Epithelial cell of esophagus (primary cell): Measurements from ENCODE around the gene YEATS2.
"Not testable (repeated sequence)": the region's sequence is repeated elsewhere in the genome, so short reads cannot be mapped to it uniquely, and the experiment has no call there.

Experiments used
- DNase-seq: peaks from one replicate; pipeline ENCODE4 v3.0.0; 2010; ENCODE audit warnings: low read depth
- H3K4me3 ChIP-seq: 2 replicates; pipeline ENCODE4 v1.5.1; 2011; ENCODE audit warnings: mild to moderate bottlenecking, low read length, control low read depth
- TF ChIP-seq, protein P1 (sequence below): IDR thresholded peaks from 2 replicates; pipeline ENCODE4 v1.5.1; 2011; ENCODE audit warnings: low read depth, mild to moderate bottlenecking, low read length, control low read depth, inconsistent platforms; ENCODE audit not compliant: insufficient read depth; ENCODE audit errors: missing control alignments

Gene YEATS2

DNA sequence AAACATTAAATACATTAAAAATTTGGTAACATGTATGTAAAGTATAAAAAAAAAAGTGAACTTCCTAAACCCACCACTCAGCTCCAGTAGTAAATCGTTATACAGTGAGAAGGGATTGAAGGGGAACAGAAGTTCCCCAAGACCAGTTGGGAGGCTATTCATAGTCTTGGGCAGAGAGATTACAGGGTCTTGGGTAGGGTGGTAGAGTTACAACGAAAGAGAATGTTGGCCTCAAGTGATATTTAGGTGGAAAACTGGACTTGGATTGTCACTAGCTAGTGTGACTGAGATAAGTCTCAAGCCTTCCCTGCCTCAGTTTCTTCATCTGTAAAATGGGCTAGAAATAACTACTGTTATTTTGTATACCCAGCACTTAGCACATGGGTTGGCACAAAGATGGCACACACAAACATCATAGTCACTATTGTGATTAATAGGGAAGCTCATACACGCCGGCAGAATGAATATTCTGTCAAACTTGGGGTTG is 431 bp upstream of the YEATS2 start:
- TF ChIP-seq, protein P1, sequence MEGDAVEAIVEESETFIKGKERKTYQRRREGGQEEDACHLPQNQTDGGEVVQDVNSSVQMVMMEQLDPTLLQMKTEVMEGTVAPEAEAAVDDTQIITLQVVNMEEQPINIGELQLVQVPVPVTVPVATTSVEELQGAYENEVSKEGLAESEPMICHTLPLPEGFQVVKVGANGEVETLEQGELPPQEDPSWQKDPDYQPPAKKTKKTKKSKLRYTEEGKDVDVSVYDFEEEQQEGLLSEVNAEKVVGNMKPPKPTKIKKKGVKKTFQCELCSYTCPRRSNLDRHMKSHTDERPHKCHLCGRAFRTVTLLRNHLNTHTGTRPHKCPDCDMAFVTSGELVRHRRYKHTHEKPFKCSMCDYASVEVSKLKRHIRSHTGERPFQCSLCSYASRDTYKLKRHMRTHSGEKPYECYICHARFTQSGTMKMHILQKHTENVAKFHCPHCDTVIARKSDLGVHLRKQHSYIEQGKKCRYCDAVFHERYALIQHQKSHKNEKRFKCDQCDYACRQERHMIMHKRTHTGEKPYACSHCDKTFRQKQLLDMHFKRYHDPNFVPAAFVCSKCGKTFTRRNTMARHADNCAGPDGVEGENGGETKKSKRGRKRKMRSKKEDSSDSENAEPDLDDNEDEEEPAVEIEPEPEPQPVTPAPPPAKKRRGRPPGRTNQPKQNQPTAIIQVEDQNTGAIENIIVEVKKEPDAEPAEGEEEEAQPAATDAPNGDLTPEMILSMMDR, result no peak
- no peak for DNase-seq
- peak overlapping the region; percentile 94 for H3K4me3 ChIP-seq

DNA sequence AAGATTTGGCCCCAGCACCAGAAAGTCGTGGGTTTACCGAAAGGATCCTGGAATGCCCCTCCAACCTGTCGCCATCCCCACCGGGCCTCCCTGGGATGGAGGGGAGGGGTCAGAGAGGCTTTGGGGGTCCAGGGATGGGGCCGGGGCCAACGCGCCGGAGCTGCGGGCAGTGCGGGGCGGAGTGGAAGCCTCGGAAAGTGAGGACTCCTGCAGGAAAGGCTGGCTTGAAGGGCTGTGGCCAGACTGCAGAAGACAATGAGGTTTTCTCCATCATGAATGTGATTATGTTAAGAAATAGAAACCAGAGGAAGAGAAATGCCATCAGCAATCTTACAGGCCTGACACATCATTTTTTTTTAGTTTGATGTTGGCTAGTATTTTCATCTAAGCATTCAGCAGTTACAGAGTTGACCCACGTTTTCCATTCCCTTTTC is 738 bp downstream of the YEATS2 start:
- TF ChIP-seq, protein P1, result no peak
- peak overlapping the region; percentile 94 for H3K4me3 ChIP-seq
- DNase-seq, result peak; percentile 39

DNA sequence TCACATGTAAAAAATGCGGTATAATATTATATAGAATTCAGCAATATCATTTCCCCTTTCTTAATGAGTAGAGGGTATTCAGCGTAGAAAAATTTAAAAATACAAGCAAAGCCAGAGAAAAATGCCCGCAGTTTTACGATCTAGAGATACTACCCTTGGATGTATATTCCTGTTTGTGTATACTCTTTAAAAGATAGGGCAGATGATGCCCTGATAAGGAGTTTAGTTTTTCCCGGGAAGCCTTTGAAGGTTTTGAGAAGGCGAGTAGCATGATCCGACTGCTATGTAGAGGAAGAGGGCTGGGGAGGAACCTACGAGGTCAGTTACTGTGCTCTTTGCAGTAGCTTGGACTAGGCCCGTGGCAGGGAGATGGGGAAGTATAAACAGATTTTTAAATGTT is 1.2 kb downstream of the YEATS2 start:
- peak overlapping the region; percentile 94 for H3K4me3 ChIP-seq
- TF ChIP-seq, protein P1, result no peak
- DNase-seq, result peak; percentile 32

DNA sequence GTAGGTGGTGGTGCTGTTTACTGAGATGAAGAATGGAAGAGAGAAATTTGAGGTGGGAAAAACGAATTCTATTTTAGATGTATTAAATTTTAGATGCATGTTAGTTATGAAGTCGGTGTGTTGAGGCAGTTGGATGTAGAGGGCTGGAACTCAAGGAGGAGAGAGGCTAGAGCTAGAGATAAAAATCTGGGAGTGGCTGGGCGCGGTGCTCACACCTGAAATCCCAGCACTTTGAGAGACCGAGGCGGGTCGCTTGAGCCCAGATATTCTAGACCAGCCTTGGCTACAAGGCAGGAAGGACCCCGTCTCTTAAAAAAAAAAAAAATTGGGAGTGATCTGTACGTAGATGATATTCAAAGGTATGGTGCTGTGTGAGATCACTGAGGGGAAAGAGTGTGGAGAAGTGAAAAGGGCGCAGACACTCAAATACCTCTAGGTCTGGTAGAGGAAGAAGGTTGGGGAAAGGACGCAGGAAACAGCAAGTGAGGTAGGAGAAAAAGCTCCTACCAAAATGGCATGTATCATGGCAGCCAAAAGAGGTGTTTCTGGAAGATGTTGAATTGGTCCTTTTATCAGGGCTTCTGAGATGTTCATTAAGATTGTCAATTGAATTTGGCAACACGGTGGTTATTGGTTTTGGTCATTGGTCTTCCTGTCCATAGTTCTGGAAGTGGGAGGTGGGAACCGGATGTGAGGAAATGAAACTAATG is 1.8 kb downstream of the YEATS2 start:
- TF ChIP-seq, protein P1, result no peak
- H3K4me3 ChIP-seq, result peak overlapping the region; percentile 94
- peak; percentile 36 for DNase-seq

DNA sequence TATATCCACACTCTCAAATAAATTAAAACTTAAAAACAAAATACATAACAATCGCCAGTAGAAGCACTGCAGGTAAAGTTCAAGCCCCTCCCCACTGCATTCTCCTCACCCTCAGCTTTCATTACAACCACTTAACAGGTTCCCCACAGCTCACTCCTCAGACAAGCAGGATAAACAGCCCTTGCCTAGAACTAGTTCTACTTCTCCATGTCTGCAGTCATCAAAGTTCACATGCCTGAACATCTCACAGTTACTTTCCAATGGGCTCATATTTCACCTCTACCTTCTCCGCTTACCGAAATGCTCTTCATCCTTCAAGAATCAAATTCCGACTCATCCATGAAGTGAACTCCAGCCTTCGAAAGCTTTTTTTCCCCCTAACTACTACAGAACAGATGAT is 4.1 kb downstream of the YEATS2 start:
- no peak overlapping the region for H3K4me3 ChIP-seq
- DNase-seq, result peak; percentile 88
- TF ChIP-seq, protein P1, result no peak

DNA sequence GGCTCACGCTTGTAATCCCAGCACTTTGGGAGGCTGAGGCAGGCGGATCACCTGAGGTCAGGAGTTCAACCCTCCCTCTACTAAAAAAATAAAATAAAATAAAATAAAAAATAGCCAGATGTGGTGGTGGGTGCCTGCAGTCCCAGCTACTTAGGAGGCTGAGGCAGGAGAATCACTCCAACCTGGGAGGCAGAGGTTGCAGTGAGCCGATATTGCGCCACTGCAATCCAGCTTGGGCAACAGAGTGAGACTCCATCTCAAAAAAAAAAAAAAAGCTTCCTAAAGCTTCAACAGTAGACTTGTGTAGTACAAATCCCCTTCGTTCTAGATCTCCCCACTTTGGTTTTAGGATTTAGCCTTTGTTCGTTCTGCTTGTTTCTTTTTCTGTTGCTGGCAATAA is 6.3 kb downstream of the YEATS2 start:
- not testable (repeated sequence) for DNase-seq

DNA sequence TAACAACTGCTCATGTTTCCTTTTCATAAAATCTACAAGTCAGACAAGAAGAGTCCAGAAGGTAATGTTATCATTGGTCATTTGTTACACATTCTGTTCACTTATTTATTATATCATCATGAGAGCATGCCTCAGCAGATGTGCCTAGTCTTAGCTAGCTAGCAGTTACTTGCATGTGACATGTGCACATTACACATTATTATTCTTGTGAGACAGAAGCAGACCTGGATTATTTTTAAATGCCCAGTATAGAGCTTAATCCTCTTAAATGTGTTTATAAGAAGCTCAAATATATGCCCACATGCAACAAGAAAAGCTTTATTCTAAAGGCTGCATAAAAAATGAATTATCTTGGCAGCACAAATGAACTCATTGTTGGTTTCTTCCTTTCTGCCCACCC is 12.6 kb downstream of the YEATS2 start:
- DNase-seq, result no peak
- H3K4me3 ChIP-seq, result no peak overlapping the region
- TF ChIP-seq, protein P1, result no peak

More for the DNA sequence above, 6.3 kb downstream of the YEATS2 start:
- H3K4me3 ChIP-seq, result not testable (repeated sequence)
